ENCODE results near the gene HSPB1. TPM values are rescaled to one million over a fixed set of nuclear protein-coding genes. Genes with fewer than 3 reads are reported as not detected.
A peak's percentile ranks its signal among the peaks of the same experiment; 100 is the strongest.

The HSPB1 gene
- total RNA-seq, 1 donor from 2014 or later = 57.1 TPM

DNA sequence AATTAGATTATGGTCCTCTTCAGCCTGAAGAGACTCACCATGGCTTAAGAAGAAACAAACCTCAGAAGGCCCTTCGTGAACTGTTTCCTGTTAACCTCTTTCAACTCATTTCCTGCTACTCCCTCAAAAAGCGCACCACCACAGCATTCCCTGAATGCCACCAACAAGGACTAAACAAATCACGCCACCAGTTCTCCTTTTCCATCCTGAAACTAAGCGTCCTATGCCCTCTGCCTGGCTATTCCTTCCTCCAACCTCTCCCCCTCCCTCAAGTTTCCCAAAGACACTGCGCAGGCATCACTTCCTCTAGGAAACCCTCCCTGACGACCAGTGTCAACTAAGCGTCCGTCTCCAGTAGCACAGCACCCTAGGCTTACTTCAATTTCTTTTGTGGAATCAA, 44.3 kb downstream of the HSPB1 start:
- no peak overlapping the region for H3K4me3 Mint-ChIP-seq
- no peaks in the 10 kb centered on the region for H3K27me3 Mint-ChIP-seq (ENCODE audit: low read depth)
- H3K27ac Mint-ChIP-seq (ENCODE audit: unreplicated experiment) = no peak overlapping the region
- H3K4me1 Mint-ChIP-seq = peaks cover 30% of the 10 kb centered on the region
- H3K9me3 Mint-ChIP-seq = no peaks in the 10 kb centered on the region
- no peak for DNase-seq (ENCODE audit: low read depth, low spot score)
- peaks cover 36% of the 10 kb centered on the region for H3K36me3 Mint-ChIP-seq (ENCODE audit: low read depth)
- TF ChIP-seq, protein P1, sequence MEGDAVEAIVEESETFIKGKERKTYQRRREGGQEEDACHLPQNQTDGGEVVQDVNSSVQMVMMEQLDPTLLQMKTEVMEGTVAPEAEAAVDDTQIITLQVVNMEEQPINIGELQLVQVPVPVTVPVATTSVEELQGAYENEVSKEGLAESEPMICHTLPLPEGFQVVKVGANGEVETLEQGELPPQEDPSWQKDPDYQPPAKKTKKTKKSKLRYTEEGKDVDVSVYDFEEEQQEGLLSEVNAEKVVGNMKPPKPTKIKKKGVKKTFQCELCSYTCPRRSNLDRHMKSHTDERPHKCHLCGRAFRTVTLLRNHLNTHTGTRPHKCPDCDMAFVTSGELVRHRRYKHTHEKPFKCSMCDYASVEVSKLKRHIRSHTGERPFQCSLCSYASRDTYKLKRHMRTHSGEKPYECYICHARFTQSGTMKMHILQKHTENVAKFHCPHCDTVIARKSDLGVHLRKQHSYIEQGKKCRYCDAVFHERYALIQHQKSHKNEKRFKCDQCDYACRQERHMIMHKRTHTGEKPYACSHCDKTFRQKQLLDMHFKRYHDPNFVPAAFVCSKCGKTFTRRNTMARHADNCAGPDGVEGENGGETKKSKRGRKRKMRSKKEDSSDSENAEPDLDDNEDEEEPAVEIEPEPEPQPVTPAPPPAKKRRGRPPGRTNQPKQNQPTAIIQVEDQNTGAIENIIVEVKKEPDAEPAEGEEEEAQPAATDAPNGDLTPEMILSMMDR (conservative IDR thresholded peaks at IDR 0.05) = no peak

DNA sequence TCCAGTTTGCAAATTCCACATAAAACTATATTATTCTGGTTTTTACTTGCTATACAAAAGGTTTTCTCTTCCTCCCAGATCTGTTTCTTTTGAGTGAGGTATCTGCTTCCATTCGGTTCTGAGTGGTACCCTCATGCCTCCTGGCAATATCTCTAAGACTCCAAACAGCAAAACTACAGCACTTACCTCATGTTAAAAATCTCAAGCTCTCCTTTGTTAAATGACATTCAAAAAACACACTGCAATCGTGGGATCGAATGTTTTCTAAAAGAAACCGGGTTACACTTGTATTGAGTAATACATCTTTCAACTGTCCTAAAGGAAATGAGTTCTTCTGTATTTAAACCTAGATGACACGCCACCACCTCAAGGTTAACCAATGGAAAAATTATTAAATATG, 45.2 kb downstream of the HSPB1 start:
- H3K27ac Mint-ChIP-seq (ENCODE audit: unreplicated experiment) = no peak overlapping the region
- TF ChIP-seq, protein P1 (conservative IDR thresholded peaks at IDR 0.05) = no peak
- H3K9me3 Mint-ChIP-seq = no peaks in the 10 kb centered on the region
- no peak for DNase-seq (ENCODE audit: low read depth, low spot score)
- H3K4me1 Mint-ChIP-seq = peaks cover 23% of the 10 kb centered on the region
- peaks cover 41% of the 10 kb centered on the region for H3K36me3 Mint-ChIP-seq (ENCODE audit: low read depth)
- no peak overlapping the region for H3K4me3 Mint-ChIP-seq
- no peaks in the 10 kb centered on the region for H3K27me3 Mint-ChIP-seq (ENCODE audit: low read depth)

DNA sequence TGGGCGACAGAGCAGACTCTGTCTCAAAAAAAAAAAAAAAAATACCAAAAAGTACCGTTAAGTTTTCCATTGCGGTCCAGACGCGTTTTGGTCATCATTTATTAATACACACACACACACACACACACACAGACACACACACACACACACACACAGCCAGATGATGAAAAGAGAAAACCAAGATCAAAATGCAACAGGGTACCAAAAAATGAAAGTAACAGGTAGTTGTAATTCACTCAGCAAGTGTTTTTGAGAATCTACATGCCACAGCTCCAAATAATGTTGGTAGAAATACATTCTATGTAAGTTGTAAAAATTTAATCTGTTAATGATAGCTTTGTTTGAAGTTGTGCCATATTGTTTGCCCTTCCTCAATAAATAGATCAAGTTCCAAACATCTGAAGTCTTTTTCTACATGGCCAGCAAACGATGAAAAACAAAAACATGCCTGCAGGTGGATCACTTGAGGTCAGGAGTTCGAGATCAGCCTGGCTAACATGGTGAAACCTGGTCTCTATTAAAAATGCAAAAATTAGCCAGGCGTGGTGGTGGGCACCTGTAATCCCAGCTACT, 46.9 kb downstream of the HSPB1 start:
- no peak overlapping the region for H3K4me3 Mint-ChIP-seq
- TF ChIP-seq, protein P1 (conservative IDR thresholded peaks at IDR 0.05) = no peak
- H3K9me3 Mint-ChIP-seq = no peaks in the 10 kb centered on the region
- no peaks in the 10 kb centered on the region for H3K27me3 Mint-ChIP-seq (ENCODE audit: low read depth)
- H3K36me3 Mint-ChIP-seq (ENCODE audit: low read depth) = peaks cover 41% of the 10 kb centered on the region
- no peak for DNase-seq (ENCODE audit: low read depth, low spot score)
- no peak overlapping the region for H3K27ac Mint-ChIP-seq (ENCODE audit: unreplicated experiment)
- H3K4me1 Mint-ChIP-seq = peaks cover 19% of the 10 kb centered on the region

DNA sequence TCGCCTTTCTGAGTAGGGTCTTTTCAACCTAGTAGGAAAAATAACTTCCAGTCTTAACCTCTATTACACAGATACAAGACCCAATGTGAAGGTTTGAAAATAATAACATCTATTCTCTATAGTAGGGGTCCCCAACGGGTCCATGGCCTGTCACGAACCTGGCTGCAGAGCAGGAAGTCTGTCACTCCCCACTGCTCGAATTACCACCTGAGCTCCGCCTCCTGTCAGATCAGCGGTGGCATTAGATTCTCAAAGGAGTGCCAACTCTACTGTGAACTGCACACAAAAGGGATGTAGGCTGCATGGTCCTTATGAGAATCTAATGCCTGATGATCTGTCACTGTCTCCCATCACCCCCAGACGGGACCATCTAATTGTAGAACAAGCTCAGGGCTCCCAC, 48.9 kb downstream of the HSPB1 start:
- H3K27me3 Mint-ChIP-seq (ENCODE audit: low read depth) = no peaks in the 10 kb centered on the region
- H3K9me3 Mint-ChIP-seq = peaks cover 2% of the 10 kb centered on the region
- H3K27ac Mint-ChIP-seq (ENCODE audit: unreplicated experiment) = no peak overlapping the region
- TF ChIP-seq, protein P1 (conservative IDR thresholded peaks at IDR 0.05) = no peak
- peaks cover 42% of the 10 kb centered on the region for H3K36me3 Mint-ChIP-seq (ENCODE audit: low read depth)
- H3K4me3 Mint-ChIP-seq = peak overlapping the region; percentile 0
- no peak for DNase-seq (ENCODE audit: low read depth, low spot score)
- H3K4me1 Mint-ChIP-seq = peaks cover 32% of the 10 kb centered on the region

DNA sequence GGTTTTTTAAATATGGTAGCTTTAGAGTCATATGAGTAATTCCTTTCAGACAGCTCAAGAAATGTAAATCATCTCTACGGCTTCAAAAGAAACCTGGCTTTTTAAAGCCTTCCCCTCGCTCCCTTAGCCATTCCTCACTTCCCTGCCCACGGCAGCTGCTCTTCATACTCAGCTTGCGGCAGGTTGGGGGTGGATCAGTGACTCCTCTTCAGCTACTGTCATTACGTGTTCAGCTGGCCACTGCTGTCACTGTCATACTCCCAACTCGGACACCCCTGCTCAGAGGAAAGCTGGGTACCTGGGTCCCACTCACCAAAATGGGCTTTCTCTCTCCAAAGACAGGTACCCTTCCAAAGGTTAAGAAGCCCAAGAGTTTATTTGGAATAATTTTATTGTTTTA, 49.7 kb downstream of the HSPB1 start:
- Mint-ChIP-seq H3K4me3 (peak overlapping the region; percentile 38), H3K9me3 (peaks cover 2% of the 10 kb centered on the region), H3K27ac (ENCODE audit: unreplicated experiment) (no peak overlapping the region), H3K27me3 (ENCODE audit: low read depth) (no peaks in the 10 kb centered on the region), H3K4me1 (peaks cover 33% of the 10 kb centered on the region), H3K36me3 (ENCODE audit: low read depth) (peaks cover 38% of the 10 kb centered on the region)
- TF ChIP-seq, protein P1 (conservative IDR thresholded peaks at IDR 0.05) = no peak
- DNase-seq (ENCODE audit: low read depth, low spot score) = no peak

Data from neural crest cell (in vitro differentiated cells).